Tibial artery (tissue), 4 donors: ENCODE measurements around the gene TMEM229B.

ENCODE experiments used
- DNase-seq, 2 donors: peaks; one replicate each; pipeline ENCODE4 v3.0.0-alpha.2; 2019
- H3K27ac ChIP-seq, 2 donors: fragments of 200-600 bp; sonication (generic) in 1 of 2; 1 replicate in 1 of 2; 2 replicates in 1 of 2; pipeline ENCODE4 v1.5.1; 2018 to 2019; ENCODE audit warnings: mild to moderate bottlenecking in 1 of 2
- H3K27me3 ChIP-seq, 2 donors: fragments of 200-600 bp; sonication (generic) in 1 of 2; one replicate each; pipeline versions ENCODE4 v1.5.1 to v1.6.0; 2016 to 2019
- H3K36me3 ChIP-seq, 3 donors: fragments of 200-600 bp; sonication (generic) in 2 of 3; one replicate each; pipeline ENCODE4 v1.5.1; 2016 to 2019; ENCODE audit warnings: mild to moderate bottlenecking in 2 of 3
- H3K4me1 ChIP-seq, 4 donors: fragments of 200-600 bp; sonication (generic) in 2 of 4; 1 replicate in 3 of 4; 2 replicates in 1 of 4; pipeline ENCODE4 v1.5.1; 2016 to 2019
- H3K4me3 ChIP-seq, 2 donors: fragments of 200-600 bp; sonication (generic) in 1 of 2; 1 replicate in 1 of 2; 2 replicates in 1 of 2; pipeline ENCODE4 v1.5.1; 2018 to 2019; ENCODE audit warnings: mild to moderate bottlenecking in 2 of 2
- H3K9me3 ChIP-seq, 3 donors: fragments of 200-600 bp; sonication (generic) in 1 of 3; one replicate each; pipeline ENCODE4 v1.5.1; 2016 to 2019
- CTCF ChIP-seq, 2 experiments: fragments of 200-600 bp in 1 of 2; fragments of 450-650 bp in 1 of 2; IDR thresholded peaks; one replicate each; pipeline ENCODE4 v1.5.1; 2017 to 2019; ENCODE audit warnings: antibody characterized with exemption in 2 of 2, mild to moderate bottlenecking in 1 of 2, moderate library complexity in 1 of 2
- intact Hi-C: fragments of 100-400 bp; cut with DNase I; formaldehyde crosslinking; loops from one replicate; pipeline ENCODE4 v1.15.0; 2023; ENCODE audit warnings: low total_unique reads

The TMEM229B gene

GRCh38 chr14:67468378-67468730 is 20.2 kb downstream of the TMEM229B start:
- Histone ChIP-seq H3K27me3 (no peaks in the 10 kb centered on the region), H3K4me1 (no peaks in the 10 kb centered on the region), H3K4me3 (no peak overlapping the region), H3K9me3 (no peaks in the 10 kb centered on the region), H3K27ac (no peak overlapping the region), H3K36me3 (no peaks in the 10 kb centered on the region)
- no peak for TF ChIP-seq CTCF (IDR thresholded peaks at IDR 0.05)
- DNase-seq: no peak
- intact Hi-C loops: no loop called here

GRCh38 chr14:67467134-67467533 is 21.4 kb downstream of the TMEM229B start:
- H3K27ac ChIP-seq: no peak overlapping the region
- no peaks in the 10 kb centered on the region for H3K9me3 ChIP-seq
- no peaks in the 10 kb centered on the region for H3K36me3 ChIP-seq
- H3K27me3 ChIP-seq: no peaks in the 10 kb centered on the region
- H3K4me3 ChIP-seq: no peak overlapping the region
- intact Hi-C loops: no loop called here
- no peak for TF ChIP-seq CTCF (IDR thresholded peaks at IDR 0.05)
- no peak for DNase-seq
- no peaks in the 10 kb centered on the region for H3K4me1 ChIP-seq

GRCh38 chr14:67464879-67465278 is 23.6 kb downstream of the TMEM229B start:
- TF ChIP-seq CTCF (IDR thresholded peaks at IDR 0.05): no peak
- H3K27ac ChIP-seq: no peak overlapping the region
- H3K4me1 ChIP-seq: no peaks in the 10 kb centered on the region
- no peak for DNase-seq
- intact Hi-C loops: no loop called here
- no peaks in the 10 kb centered on the region for H3K36me3 ChIP-seq
- peaks cover 0 to 3% of the 10 kb centered on the region in 2 donors for H3K27me3 ChIP-seq
- H3K9me3 ChIP-seq: no peaks in the 10 kb centered on the region
- H3K4me3 ChIP-seq: no peak overlapping the region

- DNase-seq: no peak
- Histone ChIP-seq H3K4me1 (no peaks in the 10 kb centered on the region), H3K9me3 (no peaks in the 10 kb centered on the region), H3K36me3 (no peaks in the 10 kb centered on the region), H3K27ac (no peak overlapping the region), H3K4me3 (no peak overlapping the region), H3K27me3 (peaks cover 0 to 3% of the 10 kb centered on the region in 2 donors)
- TF ChIP-seq CTCF (IDR thresholded peaks at IDR 0.05): no peak
- intact Hi-C loops: no loop called here
These were observed 24.1 kb downstream of the TMEM229B start for GRCh38 chr14:67464377-67464776.

- Histone ChIP-seq H3K27me3 (peaks cover 0 to 3% of the 10 kb centered on the region in 2 donors), H3K4me1 (no peaks in the 10 kb centered on the region), H3K36me3 (no peaks in the 10 kb centered on the region), H3K27ac (no peak overlapping the region), H3K9me3 (no peaks in the 10 kb centered on the region), H3K4me3 (no peak overlapping the region)
- intact Hi-C loops: no loop called here
- DNase-seq: no peak
- no peak for TF ChIP-seq CTCF (IDR thresholded peaks at IDR 0.05)
These were observed 24.6 kb downstream of the TMEM229B start for GRCh38 chr14:67463900-67464299.

GRCh38 chr14:67461996-67462395 is 26.5 kb downstream of the TMEM229B start:
- no peak for DNase-seq
- no peaks in the 10 kb centered on the region for H3K4me1 ChIP-seq
- no peaks in the 10 kb centered on the region for H3K36me3 ChIP-seq
- peaks cover 0 to 8% of the 10 kb centered on the region in 2 donors for H3K27me3 ChIP-seq
- H3K27ac ChIP-seq: no peak overlapping the region
- intact Hi-C loops: no loop called here
- TF ChIP-seq CTCF (IDR thresholded peaks at IDR 0.05): no peak
- H3K4me3 ChIP-seq: no peak overlapping the region
- H3K9me3 ChIP-seq: no peaks in the 10 kb centered on the region
